Omental fat pad (tissue), 4 donors: ENCODE results near the gene STAG1. TPM values are rescaled to one million over a fixed set of nuclear protein-coding genes. Genes with fewer than 3 reads are reported as not detected.
"Not testable (repeated sequence)": the region's sequence is repeated elsewhere in the genome, so short reads cannot be mapped to it uniquely, and the experiment has no call there.

Source experiments
- ATAC-seq: fragments of 150-250 bp; one replicate; pipeline ENCODE4 v1.9.1; 2016; ENCODE audit warnings: mild to moderate bottlenecking, moderate library complexity; ENCODE audit not compliant: low FRiP score
- DNase-seq: peaks from one replicate; pipeline ENCODE4 v3.0.0-alpha.2; 2019; ENCODE audit warnings: low spot score
- CTCF ChIP-seq, 3 donors: fragments of 450-650 bp; IDR thresholded peaks; one replicate each; pipeline ENCODE4 v1.5.1; 2016 to 2017; ENCODE audit warnings: antibody characterized with exemption in 3 of 3, mild to moderate bottlenecking in 3 of 3, moderate library complexity in 2 of 3
- total RNA-seq, 4 donors: library from RNA; depleted of rRNA; stranded (reverse); fragments of >200 nt; gene quantifications; one replicate each; pipeline ENCODE4 v1.1.0, GENCODE V29; 2016

The STAG1 gene
- total RNA-seq, result 10 to 100 TPM; 37.6 to 57.5 (median 41.6) TPM

- ATAC-seq (no peak), DNase-seq (no peak)
- TF ChIP-seq CTCF (IDR thresholded peaks at IDR 0.05), result peak in 1 of 3 donors; percentile 78
Measured at GRCh38 chr3:136752172-136752421, at the start of gene STAG1. TSS of gene STAG1 (minus strand) at chr3:136752378. CDS start at chr3:136630898, 121,480 bp downstream.

- ATAC-seq, DNase-seq: not testable (repeated sequence)
Measured at GRCh38 chr3:136801146-136801545, 49.0 kb upstream of the STAG1 start.

GRCh38 chr3:136792556-136793330, 40.6 kb upstream of the STAG1 start:
- TF ChIP-seq CTCF (IDR thresholded peaks at IDR 0.05), result no peak
- DNase-seq (no peak), ATAC-seq (no peak)

- no peak for DNase-seq
- no peak for ATAC-seq
- TF ChIP-seq CTCF (IDR thresholded peaks at IDR 0.05), result no peak
Measured at GRCh38 chr3:136790786-136791185, 38.6 kb upstream of the STAG1 start.

GRCh38 chr3:136789976-136790375, 37.8 kb upstream of the STAG1 start:
- ATAC-seq (no peak), DNase-seq (no peak)
- no peak for TF ChIP-seq CTCF (IDR thresholded peaks at IDR 0.05)

- no peak for DNase-seq
- no peak for ATAC-seq
- no peak for TF ChIP-seq CTCF (IDR thresholded peaks at IDR 0.05)
Measured at GRCh38 chr3:136788154-136788553, 36.0 kb upstream of the STAG1 start.

DNA sequence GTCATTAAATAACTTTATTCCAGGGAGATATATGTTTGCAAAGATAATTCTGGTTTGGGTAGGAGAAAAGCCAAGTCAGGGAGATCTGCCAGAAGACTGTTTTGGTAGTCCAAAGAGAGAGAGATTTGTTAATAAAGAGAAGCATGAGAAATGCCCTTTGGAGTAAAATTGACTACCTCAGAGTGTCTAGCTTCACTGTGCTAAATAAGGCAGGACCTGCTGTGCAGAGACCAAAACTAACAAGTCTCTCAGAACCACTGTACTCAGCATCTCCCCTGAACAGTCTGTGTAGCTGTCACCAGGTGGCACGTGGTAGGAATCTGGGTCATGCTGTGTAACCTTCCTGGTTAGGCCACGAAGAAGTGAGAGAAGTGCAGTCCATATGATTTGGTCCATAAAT, 35.2 kb upstream of the STAG1 start:
- ATAC-seq (peak; percentile 45), DNase-seq (no peak)
- TF ChIP-seq CTCF (IDR thresholded peaks at IDR 0.05), result no peak
